Loucy (cell line): ENCODE data around the gene CLDN6.

Experiments
- H2AFZ ChIP-seq: fragments of 200-600 bp; sonication (generic); 2 replicates; pipeline ENCODE4 v1.6.0; 2016; ENCODE audit warnings: antibody characterized with exemption, mild to moderate bottlenecking, low read length, moderate library complexity
- H3F3A ChIP-seq: fragments of 200-600 bp; 2 replicates; pipeline ENCODE4 v1.6.0; 2016; ENCODE audit warnings: antibody characterized with exemption, low read depth, mild to moderate bottlenecking
- H3K27me3 ChIP-seq: fragments of 200-600 bp; sonication (generic); 2 replicates; pipeline ENCODE4 v1.6.1; 2014; ENCODE audit warnings: low read length, mild to moderate bottlenecking; ENCODE audit not compliant: insufficient read depth, poor library complexity, severe bottlenecking
- H3K36me3 ChIP-seq: fragments of 200-600 bp; sonication (generic); 2 replicates; pipeline ENCODE4 v1.6.1; 2016; ENCODE audit warnings: low read length; ENCODE audit not compliant: insufficient read depth
- H3K4me1 ChIP-seq: fragments of 200-600 bp; sonication (generic); 2 replicates; pipeline ENCODE4 v1.5.1; 2014; ENCODE audit warnings: low read length, mild to moderate bottlenecking; ENCODE audit not compliant: insufficient read depth, poor library complexity, severe bottlenecking
- H3K4me2 ChIP-seq: fragments of 200-600 bp; sonication (generic); 2 replicates; pipeline ENCODE4 v1.6.0; 2014; ENCODE audit warnings: antibody characterized with exemption, low read length, low read depth, mild to moderate bottlenecking; ENCODE audit not compliant: poor library complexity, severe bottlenecking
- H3K4me3 ChIP-seq: fragments of 200-600 bp; sonication (generic); 2 replicates; pipeline ENCODE4 v1.5.1; 2014; ENCODE audit warnings: low read length, mild to moderate bottlenecking, mixed read lengths; ENCODE audit not compliant: poor library complexity, severe bottlenecking
- H3K79me2 ChIP-seq: fragments of 200-600 bp; sonication (generic); 2 replicates; pipeline ENCODE4 v1.6.1; 2014; ENCODE audit warnings: low read length; ENCODE audit not compliant: insufficient read depth
- H3K9ac ChIP-seq: fragments of 200-600 bp; sonication (generic); 2 replicates; pipeline ENCODE4 v1.6.0; 2014; ENCODE audit warnings: mild to moderate bottlenecking, low read depth, low read length, moderate library complexity; ENCODE audit not compliant: poor library complexity, severe bottlenecking
- H3K9me2 ChIP-seq: fragments of 200-600 bp; sonication (generic); replicated peaks from 2 replicates; pipeline ENCODE4 v1.6.1; 2016; ENCODE audit warnings: low read depth, low read length, mixed read lengths
- H3K9me3 ChIP-seq: fragments of 200-600 bp; sonication (generic); 2 replicates; pipeline ENCODE4 v1.6.1; 2014; ENCODE audit warnings: mild to moderate bottlenecking, antibody characterized with exemption, low read length, low read depth; ENCODE audit not compliant: insufficient read depth
- H4K20me1 ChIP-seq: fragments of 200-600 bp; sonication (generic); 2 replicates; pipeline ENCODE4 v1.6.0; 2014; ENCODE audit warnings: antibody characterized with exemption, low read length, mild to moderate bottlenecking; ENCODE audit not compliant: insufficient read depth, poor library complexity, severe bottlenecking
- EZH2phosphoT487 ChIP-seq: fragments of 200-600 bp; IDR thresholded peaks from 2 replicates; pipeline ENCODE4 v1.6.1; 2018; ENCODE audit warnings: antibody characterized with exemption, mild to moderate bottlenecking, moderate library complexity, borderline replicate concordance
- TF ChIP-seq, protein P1 (sequence below): fragments of 200-600 bp; sonication (generic); conservative IDR thresholded peaks from 2 replicates; pipeline ENCODE4 v1.5.1; 2014; ENCODE audit warnings: mild to moderate bottlenecking, antibody characterized with exemption, low read length

CLDN6 gene

DNA sequence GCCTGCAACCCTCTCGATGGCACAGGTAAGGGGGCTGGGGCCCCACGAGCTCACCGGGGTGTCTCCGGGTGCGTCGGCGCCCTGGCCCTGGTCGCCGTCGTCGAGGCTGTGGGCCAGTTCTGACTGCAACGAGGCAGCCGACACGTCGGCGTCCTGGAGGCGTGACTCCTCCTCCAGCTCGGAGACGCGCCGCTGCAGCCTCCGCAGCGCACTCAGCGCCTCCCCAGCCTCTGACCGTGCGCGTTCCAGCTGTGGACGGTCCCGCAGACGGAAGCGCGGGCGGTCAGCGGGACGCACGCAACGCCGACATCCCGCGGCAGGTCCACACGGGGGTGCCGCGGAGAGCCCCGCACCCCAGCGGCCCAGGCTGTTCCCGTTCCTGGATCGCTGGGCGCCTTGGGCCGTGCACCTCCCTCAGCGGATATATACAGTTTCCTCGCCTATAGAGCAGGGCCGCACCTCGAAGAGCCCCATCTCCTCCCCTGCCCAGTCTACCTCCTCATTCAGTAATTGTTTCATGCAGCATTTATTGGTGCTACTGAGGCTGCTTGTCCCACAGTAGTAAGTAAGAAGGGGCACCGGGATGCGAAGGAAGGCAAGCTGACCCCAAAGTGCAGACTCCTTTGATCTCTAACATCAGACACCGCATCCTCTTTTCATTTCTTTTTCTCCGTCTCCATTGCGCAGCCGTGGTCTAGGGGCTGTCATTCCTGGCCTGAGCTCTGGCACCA, 11.7 kb upstream of the CLDN6 start:
- Histone ChIP-seq H3K79me2 (no peaks in the 10 kb centered on the region), H4K20me1 (no peaks in the 10 kb centered on the region), H3K9ac (no peak overlapping the region), H3F3A (no peaks in the 10 kb centered on the region), H3K4me2 (no peak overlapping the region), H3K9me2 (no peaks in the 10 kb centered on the region), H3K36me3 (no peaks in the 10 kb centered on the region), H3K27me3 (no peaks in the 10 kb centered on the region), H3K4me1 (no peaks in the 10 kb centered on the region), H3K4me3 (no peak overlapping the region), H3K9me3 (no peaks in the 10 kb centered on the region), H2AFZ (no peak overlapping the region)
- TF ChIP-seq, protein P1, sequence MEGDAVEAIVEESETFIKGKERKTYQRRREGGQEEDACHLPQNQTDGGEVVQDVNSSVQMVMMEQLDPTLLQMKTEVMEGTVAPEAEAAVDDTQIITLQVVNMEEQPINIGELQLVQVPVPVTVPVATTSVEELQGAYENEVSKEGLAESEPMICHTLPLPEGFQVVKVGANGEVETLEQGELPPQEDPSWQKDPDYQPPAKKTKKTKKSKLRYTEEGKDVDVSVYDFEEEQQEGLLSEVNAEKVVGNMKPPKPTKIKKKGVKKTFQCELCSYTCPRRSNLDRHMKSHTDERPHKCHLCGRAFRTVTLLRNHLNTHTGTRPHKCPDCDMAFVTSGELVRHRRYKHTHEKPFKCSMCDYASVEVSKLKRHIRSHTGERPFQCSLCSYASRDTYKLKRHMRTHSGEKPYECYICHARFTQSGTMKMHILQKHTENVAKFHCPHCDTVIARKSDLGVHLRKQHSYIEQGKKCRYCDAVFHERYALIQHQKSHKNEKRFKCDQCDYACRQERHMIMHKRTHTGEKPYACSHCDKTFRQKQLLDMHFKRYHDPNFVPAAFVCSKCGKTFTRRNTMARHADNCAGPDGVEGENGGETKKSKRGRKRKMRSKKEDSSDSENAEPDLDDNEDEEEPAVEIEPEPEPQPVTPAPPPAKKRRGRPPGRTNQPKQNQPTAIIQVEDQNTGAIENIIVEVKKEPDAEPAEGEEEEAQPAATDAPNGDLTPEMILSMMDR = no peak
- no peak for TF ChIP-seq EZH2phosphoT487

DNA sequence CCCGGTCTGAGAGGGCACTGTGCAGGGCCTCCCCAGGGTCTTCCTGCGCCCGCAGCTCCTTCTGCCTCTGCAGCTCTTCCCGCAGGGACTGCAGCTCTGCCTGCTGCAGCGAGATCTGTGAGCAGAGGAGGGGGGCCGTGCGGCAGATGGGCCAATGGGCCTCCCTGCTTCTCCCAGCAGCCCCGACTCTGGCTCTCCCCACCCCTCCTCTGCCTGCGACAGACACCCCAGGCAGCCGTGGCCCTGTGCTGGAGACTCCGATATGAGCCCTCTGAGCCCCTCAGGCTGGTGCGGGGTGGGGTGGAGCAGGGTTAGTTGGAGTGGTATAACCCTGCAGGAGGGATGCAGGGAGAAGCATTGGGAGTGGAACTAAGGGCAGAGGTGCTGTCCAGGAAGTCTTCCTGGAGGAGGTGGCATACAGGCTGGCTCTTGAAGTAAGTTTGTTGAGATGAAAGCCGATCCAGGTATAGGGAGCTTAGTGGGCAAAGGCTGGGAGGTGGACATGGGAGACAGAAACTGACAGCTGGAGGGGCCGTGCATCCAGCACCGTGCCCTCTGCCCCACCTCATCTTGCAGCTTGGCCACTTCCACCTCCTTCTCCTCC, 10.8 kb upstream of the CLDN6 start:
- no peaks in the 10 kb centered on the region for H4K20me1 ChIP-seq
- no peak overlapping the region for H3K4me2 ChIP-seq
- TF ChIP-seq, protein P1 = no peak
- TF ChIP-seq EZH2phosphoT487 = no peak
- no peaks in the 10 kb centered on the region for H3K27me3 ChIP-seq
- no peaks in the 10 kb centered on the region for H3F3A ChIP-seq
- no peaks in the 10 kb centered on the region for H3K9me2 ChIP-seq
- H3K36me3 ChIP-seq = no peaks in the 10 kb centered on the region
- H3K4me1 ChIP-seq = no peaks in the 10 kb centered on the region
- H2AFZ ChIP-seq = no peak overlapping the region
- H3K4me3 ChIP-seq = no peak overlapping the region
- no peaks in the 10 kb centered on the region for H3K9me3 ChIP-seq
- no peaks in the 10 kb centered on the region; the same call in 1 of the 2 replicates for H3K79me2 ChIP-seq
- H3K9ac ChIP-seq = no peak overlapping the region

DNA sequence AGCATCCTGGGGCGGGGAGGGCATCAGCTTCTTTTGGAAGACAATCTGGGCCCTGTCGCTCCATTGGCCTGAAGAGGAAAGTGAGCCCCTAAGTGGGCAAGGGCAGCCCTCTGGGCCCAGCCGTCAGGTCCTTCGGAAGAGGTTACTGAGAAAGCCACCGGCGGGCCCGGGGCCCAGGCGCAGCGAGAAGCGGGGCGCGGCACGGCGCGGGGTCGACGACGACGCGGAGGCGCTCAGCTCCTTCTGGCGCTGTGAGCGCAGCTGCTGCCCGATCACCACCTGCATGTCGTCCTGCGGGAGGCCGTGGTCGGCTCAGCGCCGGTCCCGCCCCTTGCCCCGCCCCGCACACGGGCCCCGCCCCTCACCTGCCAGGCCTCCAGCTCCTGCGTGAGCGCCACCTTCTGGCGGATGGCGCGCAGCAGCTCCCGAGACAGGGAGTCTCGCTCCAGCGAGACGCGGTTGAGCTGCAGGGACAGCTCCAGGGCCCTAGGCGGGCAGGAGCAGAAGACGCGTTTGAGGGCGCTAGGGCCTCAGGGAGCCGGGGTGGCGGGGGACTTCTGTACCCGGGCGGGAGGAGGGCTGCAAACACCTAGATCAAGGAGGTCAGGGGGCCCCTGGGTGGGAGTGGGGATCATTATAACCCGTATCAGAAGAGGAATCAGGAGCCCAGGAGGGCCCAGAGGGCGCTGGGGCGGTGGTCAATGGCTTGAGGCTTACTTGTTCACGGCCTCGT, 10.2 kb upstream of the CLDN6 start:
- H2AFZ ChIP-seq = no peak overlapping the region
- H3K9me3 ChIP-seq = no peaks in the 10 kb centered on the region
- H3K9ac ChIP-seq = no peak overlapping the region
- H3K4me1 ChIP-seq = no peaks in the 10 kb centered on the region
- no peak overlapping the region for H3K4me3 ChIP-seq
- H3K27me3 ChIP-seq = no peaks in the 10 kb centered on the region
- H3K36me3 ChIP-seq = no peaks in the 10 kb centered on the region
- H3K79me2 ChIP-seq = peaks cover 3% of the 10 kb centered on the region
- no peak for TF ChIP-seq EZH2phosphoT487
- TF ChIP-seq, protein P1 = peak; percentile 49
- H4K20me1 ChIP-seq = no peaks in the 10 kb centered on the region
- H3K4me2 ChIP-seq = no peak overlapping the region
- H3F3A ChIP-seq = no peaks in the 10 kb centered on the region
- H3K9me2 ChIP-seq = no peaks in the 10 kb centered on the region
